Subcutaneous abdominal adipose tissue (tissue), 5 donors: ENCODE data around the gene PNKD.

Experiments
- H3K27ac ChIP-seq: one replicate; pipeline ENCODE4 v1.7.0; 2013; ENCODE audit warnings: low read depth, mild to moderate bottlenecking, inconsistent platforms, low read length, moderate library complexity
- H3K27me3 ChIP-seq, 5 donors: one replicate each; pipeline ENCODE4 v1.7.0; 2013; ENCODE audit warnings: low read length in 5 of 5, inconsistent platforms in 1 of 5; ENCODE audit not compliant: control insufficient read depth in 5 of 5, insufficient read depth in 4 of 5
- H3K36me3 ChIP-seq, 5 donors: one replicate each; pipeline ENCODE4 v1.7.0; 2013; ENCODE audit warnings: low read length in 5 of 5; ENCODE audit not compliant: control insufficient read depth in 5 of 5, insufficient read depth in 5 of 5
- H3K4me1 ChIP-seq, 5 donors: one replicate each; pipeline ENCODE4 v1.7.0; 2013; ENCODE audit warnings: low read length in 5 of 5, mild to moderate bottlenecking in 3 of 5, moderate library complexity in 1 of 5; ENCODE audit not compliant: control insufficient read depth in 5 of 5, insufficient read depth in 5 of 5
- H3K4me3 ChIP-seq, 5 donors: one replicate each; pipeline ENCODE4 v1.7.0; 2013; ENCODE audit warnings: low read length in 5 of 5, low read depth in 1 of 5
- H3K9ac ChIP-seq, 5 donors: one replicate each; pipeline ENCODE4 v1.7.0; 2013; ENCODE audit warnings: low read length in 5 of 5, mild to moderate bottlenecking in 4 of 5, moderate library complexity in 3 of 5
- H3K9me3 ChIP-seq, 5 donors: one replicate each; pipeline ENCODE4 v1.7.0; 2013; ENCODE audit warnings: low read length in 5 of 5; ENCODE audit not compliant: control insufficient read depth in 5 of 5
- donor health status: healthy.
- donor health status: healthy.
- donor health status: healthy.
- donor health status: healthy.
- donor health status: healthy.

PNKD gene

GRCh38 chr2:218278531-218279360, 8.4 kb downstream of the PNKD start:
- Histone ChIP-seq H3K27ac (no peak overlapping the region), H3K36me3 (peaks cover 2 to 98% (median 91%) of the 10 kb centered on the region in 5 donors), H3K9me3 (no peaks in the 10 kb centered on the region), H3K27me3 (no peaks in the 10 kb centered on the region), H3K4me1 (peaks cover 3 to 52% (median 44%) of the 10 kb centered on the region in 5 donors), H3K9ac (no peak overlapping the region), H3K4me3 (no peak overlapping the region)

- Histone ChIP-seq H3K27ac (peak overlapping the region; percentile 24), H3K9ac (no peak overlapping the region), H3K9me3 (no peaks in the 10 kb centered on the region), H3K4me3 (no peak overlapping the region), H3K27me3 (no peaks in the 10 kb centered on the region), H3K4me1 (peaks cover 9 to 52% (median 49%) of the 10 kb centered on the region in 5 donors), H3K36me3 (peaks cover 2 to 82% (median 74%) of the 10 kb centered on the region in 5 donors)
Observed at GRCh38 chr2:218280260-218280870, 10.0 kb downstream of the PNKD start.

GRCh38 chr2:218281449-218281848, 11.1 kb downstream of the PNKD start:
- Histone ChIP-seq H3K4me1 (peaks cover 16 to 54% (median 52%) of the 10 kb centered on the region in 5 donors), H3K36me3 (peaks cover 2 to 71% (median 64%) of the 10 kb centered on the region in 5 donors), H3K27me3 (no peaks in the 10 kb centered on the region), H3K27ac (peak overlapping the region; percentile 100), H3K9me3 (no peaks in the 10 kb centered on the region), H3K9ac (peak overlapping the region in 3 of 5 donors; percentile 28 to 74 (median 53)), H3K4me3 (peak overlapping the region in 1 of 5 donors; percentile 4)

- H3K9ac ChIP-seq, result peak overlapping the region; percentile 41 to 84 (median 74)
- peaks cover 2 to 62% (median 54%) of the 10 kb centered on the region in 5 donors for H3K36me3 ChIP-seq
- peak overlapping the region; percentile 100 for H3K27ac ChIP-seq
- no peak overlapping the region for H3K4me3 ChIP-seq
- no peaks in the 10 kb centered on the region for H3K27me3 ChIP-seq
- no peaks in the 10 kb centered on the region for H3K9me3 ChIP-seq
- peaks cover 18 to 63% (median 60%) of the 10 kb centered on the region in 5 donors for H3K4me1 ChIP-seq
Observed at GRCh38 chr2:218282173-218282991, 12.1 kb downstream of the PNKD start.

GRCh38 chr2:218284106-218284811, 13.9 kb downstream of the PNKD start:
- Histone ChIP-seq H3K36me3 (peaks cover 0 to 43% (median 36%) of the 10 kb centered on the region in 5 donors), H3K27ac (peak overlapping the region; percentile 100), H3K9ac (peak overlapping the region in 4 of 5 donors; percentile 3 to 84 (median 78)), H3K4me3 (peak overlapping the region in 2 of 5 donors; percentile 3 to 25), H3K4me1 (peaks cover 21 to 80% (median 75%) of the 10 kb centered on the region in 5 donors), H3K27me3 (no peaks in the 10 kb centered on the region), H3K9me3 (no peaks in the 10 kb centered on the region)

GRCh38 chr2:218285604-218286003, 15.3 kb downstream of the PNKD start:
- H3K4me1 ChIP-seq, result peaks cover 32 to 94% (median 87%) of the 10 kb centered on the region in 5 donors
- peaks cover 0 to 3% (median 0%) of the 10 kb centered on the region in 5 donors for H3K9me3 ChIP-seq
- H3K27me3 ChIP-seq, result peaks cover 0 to 5% (median 0%) of the 10 kb centered on the region in 5 donors
- H3K36me3 ChIP-seq, result peaks cover 0 to 30% (median 22%) of the 10 kb centered on the region in 5 donors
- H3K9ac ChIP-seq, result peak overlapping the region; percentile 40 to 90 (median 75)
- H3K27ac ChIP-seq, result peak overlapping the region; percentile 100
- peak overlapping the region; percentile 54 to 73 (median 63) for H3K4me3 ChIP-seq

GRCh38 chr2:218286570-218287459, 16.5 kb downstream of the PNKD start:
- peaks cover 0 to 5% (median 0%) of the 10 kb centered on the region in 5 donors for H3K27me3 ChIP-seq
- peak overlapping the region; percentile 100 for H3K27ac ChIP-seq
- H3K9me3 ChIP-seq, result peaks cover 0 to 3% (median 0%) of the 10 kb centered on the region in 5 donors
- H3K36me3 ChIP-seq, result peaks cover 0 to 18% (median 12%) of the 10 kb centered on the region in 5 donors
- peak overlapping the region; percentile 54 to 73 (median 63) for H3K4me3 ChIP-seq
- peaks cover 34 to 99% (median 92%) of the 10 kb centered on the region in 5 donors for H3K4me1 ChIP-seq
- peak overlapping the region; percentile 40 to 90 (median 75) for H3K9ac ChIP-seq

- H3K36me3 ChIP-seq, result peaks cover 0 to 3% (median 0%) of the 10 kb centered on the region in 5 donors
- peaks cover 0 to 3% (median 0%) of the 10 kb centered on the region in 5 donors for H3K9me3 ChIP-seq
- H3K4me1 ChIP-seq, result peaks cover 31 to 80% (median 78%) of the 10 kb centered on the region in 5 donors
- peak overlapping the region; percentile 100 for H3K27ac ChIP-seq
- H3K9ac ChIP-seq, result peak overlapping the region; percentile 96 to 100 (median 100)
- peaks cover 0 to 5% (median 0%) of the 10 kb centered on the region in 5 donors for H3K27me3 ChIP-seq
- H3K4me3 ChIP-seq, result peak overlapping the region; percentile 89 to 95 (median 92)
Observed at GRCh38 chr2:218289639-218290315, 19.5 kb downstream of the PNKD start.
